Measurements from ENCODE around the gene RRAS2. TPM values are rescaled to one million over a fixed set of nuclear protein-coding genes. Genes with fewer than 3 reads are reported as not detected.
A peak's percentile ranks its signal among the peaks of the same experiment; 100 is the strongest.

RRAS2 gene
- total RNA-seq, 1 experiment from 2014 or later = 164 TPM

DNA sequence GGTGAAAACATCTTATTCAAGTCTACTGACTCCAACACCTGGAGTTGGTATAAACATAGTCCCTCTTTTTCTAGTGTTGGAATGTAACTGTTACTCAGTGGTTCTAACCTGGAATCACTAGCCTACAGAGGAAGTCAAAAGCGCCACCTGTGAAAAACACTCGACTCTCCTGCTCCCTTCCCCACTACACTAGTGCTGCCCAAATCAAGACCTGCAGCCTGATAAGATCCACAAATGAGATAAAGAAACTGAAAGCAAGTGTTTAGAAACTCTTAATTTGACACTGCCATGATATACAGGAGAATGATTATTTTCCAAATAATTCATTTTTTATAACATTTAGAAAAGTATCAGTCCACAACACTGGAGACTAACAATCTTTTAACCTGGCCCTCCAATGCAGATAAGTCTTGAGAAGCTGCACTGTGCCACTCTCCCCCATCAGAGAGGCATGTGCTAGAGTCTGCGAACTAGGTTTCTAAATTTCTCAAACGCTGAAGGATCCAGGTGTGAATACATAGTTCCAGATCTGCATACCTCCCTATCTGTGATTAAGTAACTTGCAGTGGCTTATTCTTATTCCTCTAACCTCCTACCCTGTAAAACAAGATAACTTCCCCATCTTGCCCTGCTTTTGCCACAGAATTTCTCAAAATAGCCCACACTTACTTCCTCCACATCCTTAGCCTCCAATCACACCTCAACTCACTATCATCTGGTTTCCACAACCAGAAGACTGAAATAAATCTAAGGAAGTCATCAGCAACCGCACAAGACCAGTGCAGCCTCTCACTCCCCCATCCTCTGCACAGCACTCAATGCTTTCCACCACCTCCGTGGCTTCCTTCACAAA is 88.1 kb downstream of the RRAS2 start:
- DNase-seq (ENCODE audit: low spot score) = no peak
- CTCF ChIA-PET = no interaction called here
- peaks cover 14% of the 10 kb centered on the region for H3K4me1 Mint-ChIP-seq
- TF ChIP-seq JUN (CRISPR knock-in tag; IDR thresholded peaks at IDR 0.05) (no peak), ZNF671 (CRISPR knock-in tag; IDR thresholded peaks at IDR 0.05) (no peak), ZNF232 (CRISPR knock-in tag; IDR thresholded peaks at IDR 0.05) (no peak), KAT7 (CRISPR knock-in tag; IDR thresholded peaks at IDR 0.05; ENCODE audit: borderline replicate concordance) (no peak), JAZF1 (CRISPR knock-in tag; IDR thresholded peaks at IDR 0.05) (no peak), ZNF317 (CRISPR knock-in tag; IDR thresholded peaks at IDR 0.05; ENCODE audit: borderline replicate concordance, low read depth) (no peak), TCF7 (CRISPR knock-in tag; IDR thresholded peaks at IDR 0.05; ENCODE audit: low read depth) (no peak), NFYB (CRISPR knock-in tag; conservative IDR thresholded peaks at IDR 0.05; ENCODE audit: low read depth) (no peak), ETV6 (CRISPR knock-in tag; IDR thresholded peaks at IDR 0.05) (no peak), HMGA2 (CRISPR knock-in tag; IDR thresholded peaks at IDR 0.05) (no peak), CDX4 (CRISPR knock-in tag; IDR thresholded peaks at IDR 0.05; ENCODE audit: borderline replicate concordance) (no peak)
- TF ChIP-seq, protein P1, sequence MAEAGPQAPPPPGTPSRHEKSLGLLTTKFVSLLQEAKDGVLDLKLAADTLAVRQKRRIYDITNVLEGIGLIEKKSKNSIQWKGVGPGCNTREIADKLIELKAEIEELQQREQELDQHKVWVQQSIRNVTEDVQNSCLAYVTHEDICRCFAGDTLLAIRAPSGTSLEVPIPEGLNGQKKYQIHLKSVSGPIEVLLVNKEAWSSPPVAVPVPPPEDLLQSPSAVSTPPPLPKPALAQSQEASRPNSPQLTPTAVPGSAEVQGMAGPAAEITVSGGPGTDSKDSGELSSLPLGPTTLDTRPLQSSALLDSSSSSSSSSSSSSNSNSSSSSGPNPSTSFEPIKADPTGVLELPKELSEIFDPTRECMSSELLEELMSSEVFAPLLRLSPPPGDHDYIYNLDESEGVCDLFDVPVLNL (CRISPR knock-in tag; IDR thresholded peaks at IDR 0.05; ENCODE audit: borderline replicate concordance, low read depth) = no peak
- peaks cover 16% of the 10 kb centered on the region for H3K9me3 Mint-ChIP-seq
- no peak for ATAC-seq
- H3K27ac Mint-ChIP-seq = peak overlapping the region; percentile 50; the same call in 1 of the 2 replicates
- H3K4me3 Mint-ChIP-seq = no peak overlapping the region
- H3K36me3 Mint-ChIP-seq = peaks cover 72% of the 10 kb centered on the region
- H3K27me3 Mint-ChIP-seq (ENCODE audit: low read depth) = no peaks in the 10 kb centered on the region
- POLR2A ChIA-PET = no interaction called here

DNA sequence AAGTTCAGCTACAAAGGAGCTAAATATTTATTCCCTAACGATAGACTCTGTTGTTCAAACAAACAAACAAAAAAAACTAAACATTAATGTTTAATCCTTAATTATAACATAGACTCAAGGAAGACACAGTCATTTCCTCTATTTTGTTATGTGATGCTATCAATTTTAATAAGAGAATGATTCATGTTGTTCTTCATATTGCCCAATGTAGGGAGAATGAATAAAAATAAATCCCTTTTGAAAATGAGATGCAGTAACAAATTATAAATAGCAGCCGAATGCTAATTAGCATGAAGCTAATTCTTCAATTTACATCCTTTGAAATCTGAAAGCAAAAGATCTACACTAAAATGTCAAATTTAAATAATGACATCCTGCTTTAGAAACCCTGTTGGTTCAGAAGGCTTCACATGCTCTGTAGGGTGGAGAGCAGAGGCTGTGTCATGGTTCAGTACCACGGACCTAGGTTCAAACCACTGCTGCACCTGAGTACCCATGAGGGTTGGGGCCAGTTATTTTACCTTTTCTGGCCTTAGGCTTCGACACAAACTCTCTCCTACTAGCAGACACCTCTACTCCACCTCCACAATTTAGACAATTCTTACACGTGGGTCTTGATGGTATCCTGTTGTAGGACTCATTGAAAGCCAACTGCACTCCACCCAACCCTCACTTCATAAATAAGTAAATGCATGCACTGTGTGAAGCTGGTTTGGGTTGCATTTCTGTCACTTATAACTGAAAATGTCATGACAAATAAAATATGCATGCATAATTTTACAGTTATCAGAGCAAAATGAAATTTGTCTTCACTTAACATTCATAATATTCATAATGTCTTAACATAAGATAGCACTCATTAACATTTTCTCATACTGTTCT is 89.0 kb downstream of the RRAS2 start:
- peaks cover 72% of the 10 kb centered on the region for H3K36me3 Mint-ChIP-seq

More for the DNA sequence above, 89.0 kb downstream of the RRAS2 start:
- peaks cover 4% of the 10 kb centered on the region for H3K4me1 Mint-ChIP-seq
- TF ChIP-seq ZNF671 (CRISPR knock-in tag; IDR thresholded peaks at IDR 0.05) (no peak), RORB (CRISPR knock-in tag; IDR thresholded peaks at IDR 0.05) (no peak), ELF4 (CRISPR knock-in tag; IDR thresholded peaks at IDR 0.05; ENCODE audit: low read depth) (no peak), ZBTB21 (CRISPR knock-in tag; IDR thresholded peaks at IDR 0.05; ENCODE audit: borderline replicate concordance) (no peak), NFATC4 (CRISPR knock-in tag; IDR thresholded peaks at IDR 0.05) (no peak), FOXJ3 (CRISPR knock-in tag; IDR thresholded peaks at IDR 0.05; ENCODE audit: borderline replicate concordance) (no peak), ETV6 (CRISPR knock-in tag; IDR thresholded peaks at IDR 0.05) (no peak), ZNF121 (CRISPR knock-in tag; IDR thresholded peaks at IDR 0.05) (no peak), ZNF317 (CRISPR knock-in tag; IDR thresholded peaks at IDR 0.05; ENCODE audit: borderline replicate concordance, low read depth) (no peak), PRRX2 (CRISPR knock-in tag; IDR thresholded peaks at IDR 0.05) (no peak), RELA (CRISPR knock-in tag; IDR thresholded peaks at IDR 0.05; ENCODE audit: borderline replicate concordance) (no peak), E2F1 (CRISPR knock-in tag; IDR thresholded peaks at IDR 0.05) (no peak)
- TF ChIP-seq, protein P2, sequence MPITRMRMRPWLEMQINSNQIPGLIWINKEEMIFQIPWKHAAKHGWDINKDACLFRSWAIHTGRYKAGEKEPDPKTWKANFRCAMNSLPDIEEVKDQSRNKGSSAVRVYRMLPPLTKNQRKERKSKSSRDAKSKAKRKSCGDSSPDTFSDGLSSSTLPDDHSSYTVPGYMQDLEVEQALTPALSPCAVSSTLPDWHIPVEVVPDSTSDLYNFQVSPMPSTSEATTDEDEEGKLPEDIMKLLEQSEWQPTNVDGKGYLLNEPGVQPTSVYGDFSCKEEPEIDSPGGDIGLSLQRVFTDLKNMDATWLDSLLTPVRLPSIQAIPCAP (CRISPR knock-in tag; IDR thresholded peaks at IDR 0.05) = no peak
- TF ChIP-seq, protein P3, sequence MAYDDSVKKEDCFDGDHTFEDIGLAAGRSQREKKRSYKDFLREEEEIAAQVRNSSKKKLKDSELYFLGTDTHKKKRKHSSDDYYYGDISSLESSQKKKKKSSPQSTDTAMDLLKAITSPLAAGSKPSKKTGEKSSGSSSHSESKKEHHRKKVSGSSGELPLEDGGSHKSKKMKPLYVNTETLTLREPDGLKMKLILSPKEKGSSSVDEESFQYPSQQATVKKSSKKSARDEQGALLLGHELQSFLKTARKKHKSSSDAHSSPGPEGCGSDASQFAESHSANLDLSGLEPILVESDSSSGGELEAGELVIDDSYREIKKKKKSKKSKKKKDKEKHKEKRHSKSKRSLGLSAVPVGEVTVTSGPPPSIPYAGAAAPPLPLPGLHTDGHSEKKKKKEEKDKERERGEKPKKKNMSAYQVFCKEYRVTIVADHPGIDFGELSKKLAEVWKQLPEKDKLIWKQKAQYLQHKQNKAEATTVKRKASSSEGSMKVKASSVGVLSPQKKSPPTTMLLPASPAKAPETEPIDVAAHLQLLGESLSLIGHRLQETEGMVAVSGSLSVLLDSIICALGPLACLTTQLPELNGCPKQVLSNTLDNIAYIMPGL (CRISPR knock-in tag; IDR thresholded peaks at IDR 0.05) = no peak
- TF ChIP-seq, protein P4, sequence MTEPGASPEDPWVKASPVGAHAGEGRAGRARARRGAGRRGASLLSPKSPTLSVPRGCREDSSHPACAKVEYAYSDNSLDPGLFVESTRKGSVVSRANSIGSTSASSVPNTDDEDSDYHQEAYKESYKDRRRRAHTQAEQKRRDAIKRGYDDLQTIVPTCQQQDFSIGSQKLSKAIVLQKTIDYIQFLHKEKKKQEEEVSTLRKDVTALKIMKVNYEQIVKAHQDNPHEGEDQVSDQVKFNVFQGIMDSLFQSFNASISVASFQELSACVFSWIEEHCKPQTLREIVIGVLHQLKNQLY (CRISPR knock-in tag; IDR thresholded peaks at IDR 0.05) = no peak
- ChIA-PET CTCF (interaction anchor here (1.0 to 1.3 kb wide), 2 partner anchors 9 to 149 kb away, joined by 4 read pairs; no protein-coding TSS in a partner anchor), POLR2A (no interaction called here)
- H3K27me3 Mint-ChIP-seq (ENCODE audit: low read depth) = no peaks in the 10 kb centered on the region
- peaks cover 25% of the 10 kb centered on the region for H3K9me3 Mint-ChIP-seq
- no peak overlapping the region for H3K4me3 Mint-ChIP-seq
- H3K27ac Mint-ChIP-seq = no peak overlapping the region
- DNase-seq (ENCODE audit: low spot score) = no peak
- ATAC-seq = no peak

All from WTC11 (cell line).